Stomach (tissue), 4 donors: ENCODE measurements around the gene ANK2.

Experiments
- EP300 ChIP-seq: sonication (generic); formaldehyde crosslinking; IDR thresholded peaks from one replicate; pipeline ENCODE4 v1.6.1; 2017; ENCODE audit warnings: antibody characterized with exemption
- POLR2A ChIP-seq, 4 donors: fragments of 450-650 bp; IDR thresholded peaks; one replicate each; pipeline ENCODE4 v1.6.1; 2016; ENCODE audit warnings: antibody characterized with exemption in 4 of 4, control low read depth in 2 of 4, mild to moderate bottlenecking in 1 of 4, moderate library complexity in 1 of 4
- POLR2AphosphoS5 ChIP-seq, 3 donors: sonication (generic); formaldehyde crosslinking; IDR thresholded peaks; one replicate each; pipeline ENCODE4 v1.6.1; 2016; ENCODE audit warnings: antibody characterized with exemption in 3 of 3
- TF ChIP-seq, protein P1 (sequence below), 7 experiments: fragments of 450-650 bp in 4 of 7; fragments of 200-600 bp in 3 of 7; sonication (generic) in 3 of 7; IDR thresholded peaks; one replicate each; pipeline ENCODE4 v1.5.1; 2016 to 2019; ENCODE audit warnings: antibody characterized with exemption in 7 of 7, control low read depth in 2 of 7, mild to moderate bottlenecking in 1 of 7

DNA sequence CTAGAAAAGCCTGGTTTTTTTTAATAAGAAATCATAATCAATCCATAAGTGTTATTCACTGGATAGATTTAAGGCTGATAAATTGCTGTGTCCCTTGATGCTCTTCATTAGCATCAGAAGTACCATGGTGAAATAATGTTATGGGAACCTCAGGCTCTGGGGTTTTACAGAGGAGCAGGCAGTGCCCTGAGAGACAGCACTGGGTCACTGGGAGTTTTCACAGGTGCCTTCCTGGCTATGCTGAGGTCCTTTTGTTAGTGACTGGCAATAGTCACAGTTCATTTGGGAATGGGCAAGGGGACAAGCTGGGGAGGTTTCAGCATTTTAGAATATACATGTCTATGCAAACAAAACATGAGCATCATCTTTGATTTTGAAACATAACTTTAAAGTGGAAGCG, 38.6 kb downstream of the ANK2 start:
- TF ChIP-seq EP300 (no peak), POLR2A (IDR thresholded peaks at IDR 0.05) (no peak), POLR2AphosphoS5 (IDR thresholded peaks at IDR 0.05) (no peak)
- TF ChIP-seq, protein P1, sequence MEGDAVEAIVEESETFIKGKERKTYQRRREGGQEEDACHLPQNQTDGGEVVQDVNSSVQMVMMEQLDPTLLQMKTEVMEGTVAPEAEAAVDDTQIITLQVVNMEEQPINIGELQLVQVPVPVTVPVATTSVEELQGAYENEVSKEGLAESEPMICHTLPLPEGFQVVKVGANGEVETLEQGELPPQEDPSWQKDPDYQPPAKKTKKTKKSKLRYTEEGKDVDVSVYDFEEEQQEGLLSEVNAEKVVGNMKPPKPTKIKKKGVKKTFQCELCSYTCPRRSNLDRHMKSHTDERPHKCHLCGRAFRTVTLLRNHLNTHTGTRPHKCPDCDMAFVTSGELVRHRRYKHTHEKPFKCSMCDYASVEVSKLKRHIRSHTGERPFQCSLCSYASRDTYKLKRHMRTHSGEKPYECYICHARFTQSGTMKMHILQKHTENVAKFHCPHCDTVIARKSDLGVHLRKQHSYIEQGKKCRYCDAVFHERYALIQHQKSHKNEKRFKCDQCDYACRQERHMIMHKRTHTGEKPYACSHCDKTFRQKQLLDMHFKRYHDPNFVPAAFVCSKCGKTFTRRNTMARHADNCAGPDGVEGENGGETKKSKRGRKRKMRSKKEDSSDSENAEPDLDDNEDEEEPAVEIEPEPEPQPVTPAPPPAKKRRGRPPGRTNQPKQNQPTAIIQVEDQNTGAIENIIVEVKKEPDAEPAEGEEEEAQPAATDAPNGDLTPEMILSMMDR (IDR thresholded peaks at IDR 0.05): no peak
